HepG2 (cell line): ENCODE measurements around the gene RABGAP1L.

Experiments
- CHD4 ChIP-seq: fragments of 200-600 bp; sonication (generic); IDR thresholded peaks from 2 replicates; pipeline ENCODE4 v1.7.0; 2017; ENCODE audit warnings: mild to moderate bottlenecking, low read length, borderline replicate concordance
- CREBL2 ChIP-seq: sonication (generic); formaldehyde crosslinking; IDR thresholded peaks from 2 replicates; pipeline ENCODE4 v1.8.1; 2023; ENCODE audit warnings: missing genetic modification reagents, mild to moderate bottlenecking, borderline replicate concordance
- POLR2AphosphoS5 ChIP-seq: IDR thresholded peaks from 2 replicates; pipeline ENCODE4 v1.6.1; 2012; ENCODE audit warnings: low read depth, low read length
- REST ChIP-seq, 2 experiments: IDR thresholded peaks; 2 replicates each; pipeline ENCODE4 v1.6.1; 2011 to 2012; ENCODE audit warnings: low read length in 2 of 2, borderline replicate concordance in 1 of 2, low read depth in 1 of 2, mild to moderate bottlenecking in 1 of 2, moderate library complexity in 1 of 2
- STAT6 ChIP-seq: sonication (generic); formaldehyde crosslinking; IDR thresholded peaks from 2 replicates; pipeline ENCODE4 v1.4.0; 2020; ENCODE audit warnings: missing genetic modification reagents, mild to moderate bottlenecking, borderline replicate concordance
- ZBTB21 ChIP-seq: sonication (generic); formaldehyde crosslinking; IDR thresholded peaks from 2 replicates; pipeline ENCODE4 v1.4.0; 2020; ENCODE audit warnings: missing genetic modification reagents
- ZNF281 ChIP-seq: sonication (generic); formaldehyde crosslinking; IDR thresholded peaks from 2 replicates; pipeline ENCODE4 v1.4.0; 2020; ENCODE audit warnings: missing genetic modification reagents, borderline replicate concordance

GRCh38 chr1:174872615-174873058, 713.3 kb downstream of the RABGAP1L start:
- TF ChIP-seq POLR2AphosphoS5 (no peak), CREBL2 (no peak), ZBTB21 (CRISPR knock-in tag) (no peak), ZNF281 (CRISPR knock-in tag) (no peak), CHD4 (no peak), STAT6 (CRISPR knock-in tag) (no peak), REST (IDR thresholded peaks at IDR 0.05; ENCODE audit: borderline replicate concordance in 1 of 2, low read depth in 1 of 2, low read length in 2 of 2) (no peak)
